HG03460 (cell line): ENCODE measurements around the gene MYH4.

ENCODE experiments used
- ATAC-seq: cut with Tn5 transposase; IDR thresholded peaks from one replicate; pipeline ENCODE4 v1.9.1; 2021; ENCODE audit not compliant: unreplicated experiment

Gene MYH4

GRCh38 chr17:10469459-10469858 lies at the start of gene MYH4:
MYH4 (minus strand) TSS chr17:10469559; CDS start chr17:10466745, 2,814 bp downstream.
- ATAC-seq, result no peak

GRCh38 chr17:10518271-10519037 lies 49.1 kb upstream of the MYH4 start, which contains the start of gene MYH1:
MYH1 (minus strand) TSS chr17:10518542; CDS start chr17:10516642, 1,900 bp downstream.
- ATAC-seq, result no peak

GRCh38 chr17:10516638-10517037 lies 47.3 kb upstream of the MYH4 start:
- ATAC-seq, result no peak

- ATAC-seq, result no peak
These were observed 46.7 kb upstream of the MYH4 start for GRCh38 chr17:10516065-10516464.

- ATAC-seq, result no peak
These were observed 44.1 kb upstream of the MYH4 start for GRCh38 chr17:10513299-10514067.

GRCh38 chr17:10512856-10513255 lies 43.5 kb upstream of the MYH4 start:
- no peak for ATAC-seq

GRCh38 chr17:10499950-10500349 lies 30.6 kb upstream of the MYH4 start:
- no peak for ATAC-seq

GRCh38 chr17:10492004-10492403 lies 22.6 kb upstream of the MYH4 start:
- no peak for ATAC-seq

GRCh38 chr17:10482252-10482651 lies 12.9 kb upstream of the MYH4 start:
- no peak for ATAC-seq

- no peak for ATAC-seq
These were observed 8.3 kb upstream of the MYH4 start for GRCh38 chr17:10477701-10478100.

- no peak for ATAC-seq
These were observed 5.2 kb upstream of the MYH4 start for GRCh38 chr17:10474536-10474935.

GRCh38 chr17:10471858-10472257 lies 2.5 kb upstream of the MYH4 start:
- no peak for ATAC-seq

- ATAC-seq, result no peak
These were observed 6.0 kb downstream of the MYH4 start for GRCh38 chr17:10463402-10463801.

- no peak for ATAC-seq
These were observed 9.3 kb downstream of the MYH4 start for GRCh38 chr17:10460062-10460461.

GRCh38 chr17:10458701-10459100 lies 10.7 kb downstream of the MYH4 start:
- no peak for ATAC-seq

- ATAC-seq, result no peak
These were observed 11.4 kb downstream of the MYH4 start for GRCh38 chr17:10457952-10458351.

- ATAC-seq, result no peak
These were observed 22.1 kb downstream of the MYH4 start for GRCh38 chr17:10447026-10447931.

- ATAC-seq, result no peak
These were observed 29.5 kb downstream of the MYH4 start for GRCh38 chr17:10439816-10440215.

- no peak for ATAC-seq
These were observed 34.3 kb downstream of the MYH4 start for GRCh38 chr17:10435096-10435495.

GRCh38 chr17:10429421-10430045 lies 39.8 kb downstream of the MYH4 start:
- ATAC-seq, result no peak

- no peak for ATAC-seq
These were observed 40.6 kb downstream of the MYH4 start for GRCh38 chr17:10428781-10429180.
